GM06990 (cell line): ENCODE results near the gene SIPA1L3.

Source experiments
- DNase-seq: peaks from one replicate; pipeline ENCODE4 v3.0.0-alpha.2; 2011; ENCODE audit not compliant: insufficient read length; ENCODE audit errors: extremely low read depth
- H3K27me3 ChIP-seq: replicated peaks from 2 replicates; pipeline ENCODE4 v1.6.0; 2011; ENCODE audit warnings: low read length; ENCODE audit not compliant: control insufficient read depth, insufficient read depth
- H3K36me3 ChIP-seq: 2 replicates; pipeline ENCODE4 v1.5.1; 2011; ENCODE audit warnings: low read length; ENCODE audit not compliant: control insufficient read depth, insufficient read depth
- H3K4me3 ChIP-seq: replicated peaks from 2 replicates; pipeline ENCODE4 v1.5.1; 2011; ENCODE audit warnings: low read depth, mild to moderate bottlenecking, control low read depth, low read length
- TF ChIP-seq, protein P1 (sequence below): IDR thresholded peaks from 2 replicates; pipeline ENCODE4 v1.5.1; 2011; ENCODE audit warnings: low read length, control low read depth, mild to moderate bottlenecking, inconsistent platforms; ENCODE audit not compliant: insufficient read depth, poor library complexity, severe bottlenecking

The SIPA1L3 gene

GRCh38 chr19:38196245-38196837 lies 289.3 kb downstream of the SIPA1L3 start:
- Histone ChIP-seq H3K27me3 (no peaks in the 10 kb centered on the region), H3K4me3 (no peak overlapping the region), H3K36me3 (peaks cover 24% of the 10 kb centered on the region)
- DNase-seq: no peak
- TF ChIP-seq, protein P1, sequence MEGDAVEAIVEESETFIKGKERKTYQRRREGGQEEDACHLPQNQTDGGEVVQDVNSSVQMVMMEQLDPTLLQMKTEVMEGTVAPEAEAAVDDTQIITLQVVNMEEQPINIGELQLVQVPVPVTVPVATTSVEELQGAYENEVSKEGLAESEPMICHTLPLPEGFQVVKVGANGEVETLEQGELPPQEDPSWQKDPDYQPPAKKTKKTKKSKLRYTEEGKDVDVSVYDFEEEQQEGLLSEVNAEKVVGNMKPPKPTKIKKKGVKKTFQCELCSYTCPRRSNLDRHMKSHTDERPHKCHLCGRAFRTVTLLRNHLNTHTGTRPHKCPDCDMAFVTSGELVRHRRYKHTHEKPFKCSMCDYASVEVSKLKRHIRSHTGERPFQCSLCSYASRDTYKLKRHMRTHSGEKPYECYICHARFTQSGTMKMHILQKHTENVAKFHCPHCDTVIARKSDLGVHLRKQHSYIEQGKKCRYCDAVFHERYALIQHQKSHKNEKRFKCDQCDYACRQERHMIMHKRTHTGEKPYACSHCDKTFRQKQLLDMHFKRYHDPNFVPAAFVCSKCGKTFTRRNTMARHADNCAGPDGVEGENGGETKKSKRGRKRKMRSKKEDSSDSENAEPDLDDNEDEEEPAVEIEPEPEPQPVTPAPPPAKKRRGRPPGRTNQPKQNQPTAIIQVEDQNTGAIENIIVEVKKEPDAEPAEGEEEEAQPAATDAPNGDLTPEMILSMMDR: no peak

DNA sequence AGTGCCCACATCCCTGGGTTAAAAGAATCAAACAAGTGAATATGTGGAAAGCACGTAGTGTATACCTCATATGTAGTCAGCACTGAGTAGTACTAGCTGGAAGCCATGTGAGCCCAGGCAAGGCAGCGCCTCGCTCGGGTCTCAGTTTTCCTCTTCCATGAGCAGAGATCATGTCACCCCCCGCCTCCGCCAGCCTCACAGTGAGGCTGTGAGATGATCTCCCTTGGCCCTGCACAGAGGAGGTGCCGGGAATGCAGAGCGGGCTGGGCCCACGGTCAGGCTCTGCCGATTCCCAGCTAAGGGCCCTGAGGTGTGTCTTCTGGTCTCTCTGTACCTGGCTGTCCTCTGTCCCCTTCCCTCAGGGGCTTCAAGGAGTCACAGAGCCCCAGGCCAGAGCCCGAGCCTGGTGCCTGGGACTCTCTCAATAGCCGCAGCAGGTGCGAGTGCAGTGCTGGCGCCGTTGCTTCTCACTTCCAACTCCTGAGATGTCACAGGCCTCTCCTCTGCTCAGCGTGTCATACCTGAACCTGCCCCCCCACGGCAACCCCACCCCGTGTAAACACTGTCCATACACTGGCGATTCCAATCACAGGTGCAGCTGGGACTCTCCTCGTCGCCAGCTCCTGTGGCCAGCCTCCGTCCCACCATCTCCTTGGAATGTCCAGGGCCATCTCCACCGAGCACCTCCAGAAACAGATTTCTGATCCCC lies 290.1 kb downstream of the SIPA1L3 start:
- Histone ChIP-seq H3K4me3 (no peak overlapping the region), H3K27me3 (no peaks in the 10 kb centered on the region), H3K36me3 (peaks cover 30% of the 10 kb centered on the region)
- DNase-seq: no peak
- TF ChIP-seq, protein P1: no peak

DNA sequence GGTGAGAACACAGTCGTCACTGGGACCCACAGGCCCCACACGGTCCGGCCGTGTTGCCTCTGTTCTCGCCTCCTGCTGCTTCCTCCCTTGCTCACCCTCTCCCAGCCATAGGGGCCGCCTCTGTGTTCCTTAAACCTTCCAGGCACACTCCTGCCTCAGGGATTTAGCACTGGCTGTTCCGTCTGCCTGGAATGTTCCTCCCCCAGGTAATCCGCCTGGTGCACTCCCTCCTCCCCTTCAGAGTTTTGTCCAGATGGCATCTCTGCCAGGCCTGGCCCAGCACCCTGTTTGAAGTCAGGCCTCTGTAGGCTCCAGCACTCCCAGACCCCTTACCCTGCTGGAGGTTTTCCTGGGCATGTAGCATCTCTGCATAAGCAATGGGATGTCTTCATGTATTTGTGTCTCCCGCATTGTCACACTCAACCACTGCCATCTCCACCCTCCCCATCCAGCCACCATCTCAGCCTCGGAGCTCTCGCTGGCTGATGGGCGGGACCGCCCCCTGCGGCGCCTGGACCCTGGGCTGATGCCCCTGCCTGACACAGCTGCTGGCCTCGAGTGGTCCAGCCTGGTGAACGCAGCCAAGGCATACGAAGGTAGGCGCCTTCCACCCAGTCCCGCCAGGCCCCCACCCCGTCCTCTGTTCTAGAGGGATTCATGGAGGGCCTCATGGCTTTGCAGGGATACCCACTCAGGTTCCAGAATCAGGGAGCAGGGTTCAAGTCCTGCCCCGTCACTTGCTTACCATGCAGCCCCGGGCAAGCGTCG lies 291.1 kb downstream of the SIPA1L3 start:
- Histone ChIP-seq H3K4me3 (no peak overlapping the region), H3K36me3 (peaks cover 28% of the 10 kb centered on the region), H3K27me3 (no peaks in the 10 kb centered on the region)
- TF ChIP-seq, protein P1: no peak
- DNase-seq: no peak

GRCh38 chr19:38199340-38199739 lies 292.3 kb downstream of the SIPA1L3 start:
- peaks cover 31% of the 10 kb centered on the region for H3K36me3 ChIP-seq
- H3K4me3 ChIP-seq: no peak overlapping the region
- TF ChIP-seq, protein P1: no peak
- DNase-seq: no peak
- H3K27me3 ChIP-seq: no peaks in the 10 kb centered on the region

GRCh38 chr19:38201731-38202130 lies 294.7 kb downstream of the SIPA1L3 start:
- Histone ChIP-seq H3K4me3 (no peak overlapping the region), H3K36me3 (peaks cover 33% of the 10 kb centered on the region), H3K27me3 (no peaks in the 10 kb centered on the region)
- DNase-seq: no peak
- TF ChIP-seq, protein P1: no peak
